Ramos (cell line): ENCODE data around the gene AHDC1.

ENCODE experiments used
- in situ Hi-C: fragments of 300-500 bp; cut with MboI; formaldehyde crosslinking; loops from one replicate; pipeline ENCODE4 v1.14.3; 2022; ENCODE audit warnings: low sequenced_read_pairs; ENCODE audit not compliant: unreplicated experiment

Gene AHDC1

DNA sequence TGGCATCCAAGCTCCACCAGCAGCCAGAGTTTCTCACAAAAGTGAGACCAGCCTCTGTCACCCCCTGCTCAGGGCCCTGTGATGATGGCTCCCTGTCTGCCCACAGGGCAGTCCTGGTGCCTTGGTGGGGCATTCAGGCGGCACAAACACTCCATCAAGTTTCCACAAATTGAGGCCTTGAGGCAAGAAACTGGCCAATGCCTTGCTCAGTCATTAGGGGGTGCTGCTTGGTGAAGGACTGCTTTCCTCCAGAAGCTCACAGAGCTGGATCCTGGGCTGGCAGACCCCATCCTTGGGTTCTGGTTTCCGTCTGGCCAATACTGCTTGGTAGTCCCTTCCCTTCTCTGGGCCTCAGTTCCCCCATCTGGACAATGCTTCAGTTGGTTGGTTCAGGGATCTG is 12.5 kb upstream of the AHDC1 start:
- in situ Hi-C loops: no loop called here

DNA sequence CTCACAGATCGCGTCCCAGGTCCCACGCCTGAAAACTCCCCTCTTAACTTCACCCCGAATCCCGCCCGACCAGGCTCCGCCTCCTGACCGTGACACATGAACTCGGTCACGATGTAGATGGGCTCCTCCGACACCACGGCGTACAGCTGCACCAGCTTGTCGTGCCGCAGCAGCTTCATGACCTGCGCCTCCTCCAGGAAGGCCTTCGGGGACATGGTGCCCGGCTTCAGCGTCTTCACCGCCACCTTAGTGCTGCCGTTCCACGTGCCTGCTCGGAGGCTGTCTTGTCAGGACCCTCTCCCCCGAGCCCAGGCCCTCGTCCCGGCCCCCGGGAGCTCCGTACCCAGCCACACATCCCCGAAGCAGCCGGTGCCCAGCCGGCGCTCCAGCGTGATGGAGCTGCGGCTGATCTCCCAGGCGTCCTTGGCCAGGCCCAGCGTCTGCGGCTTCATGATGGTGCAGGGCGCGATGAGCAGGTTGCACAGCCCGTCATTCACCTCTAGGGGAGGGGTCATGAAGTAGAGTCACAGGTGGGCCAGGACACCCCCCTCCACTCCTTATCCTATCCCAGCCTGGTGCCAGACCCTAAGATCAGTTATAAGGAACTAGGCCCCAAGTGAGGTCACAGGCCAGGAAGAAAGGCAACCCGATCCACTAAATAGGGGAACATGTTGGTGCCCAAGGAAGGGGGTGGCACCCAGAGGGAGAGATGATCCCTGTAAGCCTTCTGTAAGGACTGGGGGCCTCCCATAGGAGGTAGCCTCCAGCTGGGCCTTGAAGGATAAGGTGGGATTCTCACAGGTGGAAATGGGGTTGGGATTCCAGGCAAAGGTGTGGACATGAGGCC is 11.6 kb upstream of the AHDC1 start:
- in situ Hi-C loops: no loop called here

DNA sequence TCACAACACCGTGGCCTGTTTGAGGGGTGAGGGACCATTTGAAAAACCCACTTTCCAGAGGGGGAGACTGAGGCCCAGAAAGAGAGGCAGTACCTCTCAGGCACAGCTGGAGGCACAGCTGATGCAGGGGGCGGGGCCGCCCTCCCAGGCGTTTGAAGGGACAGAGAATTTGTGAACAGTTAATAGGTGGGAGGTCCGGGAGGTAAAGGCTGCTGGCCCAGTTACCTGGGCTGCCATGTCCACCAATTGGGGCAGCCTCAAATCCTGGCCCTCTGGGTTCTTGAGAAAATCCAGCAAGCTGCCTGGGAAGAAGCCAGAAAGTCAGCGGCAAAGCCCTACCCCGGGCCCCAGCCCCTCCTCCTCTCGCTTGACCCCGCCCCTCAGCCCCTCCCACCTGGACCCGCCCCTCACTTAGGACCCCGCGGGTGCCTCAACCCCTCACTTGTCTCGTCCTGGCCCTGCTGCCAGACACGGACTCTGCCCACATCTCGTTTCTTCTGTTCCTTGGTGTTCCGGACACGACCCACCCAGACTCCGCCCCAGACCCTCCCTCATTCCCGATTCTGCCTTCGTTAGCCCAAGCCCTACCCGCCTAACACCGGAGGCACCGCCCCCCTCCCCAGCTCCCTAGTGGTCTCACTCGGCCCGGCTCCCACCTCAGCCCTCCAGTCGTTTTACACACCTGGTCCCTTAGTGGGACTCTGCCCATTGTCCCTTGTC is 10.8 kb upstream of the AHDC1 start:
- in situ Hi-C loops: no loop called here

DNA sequence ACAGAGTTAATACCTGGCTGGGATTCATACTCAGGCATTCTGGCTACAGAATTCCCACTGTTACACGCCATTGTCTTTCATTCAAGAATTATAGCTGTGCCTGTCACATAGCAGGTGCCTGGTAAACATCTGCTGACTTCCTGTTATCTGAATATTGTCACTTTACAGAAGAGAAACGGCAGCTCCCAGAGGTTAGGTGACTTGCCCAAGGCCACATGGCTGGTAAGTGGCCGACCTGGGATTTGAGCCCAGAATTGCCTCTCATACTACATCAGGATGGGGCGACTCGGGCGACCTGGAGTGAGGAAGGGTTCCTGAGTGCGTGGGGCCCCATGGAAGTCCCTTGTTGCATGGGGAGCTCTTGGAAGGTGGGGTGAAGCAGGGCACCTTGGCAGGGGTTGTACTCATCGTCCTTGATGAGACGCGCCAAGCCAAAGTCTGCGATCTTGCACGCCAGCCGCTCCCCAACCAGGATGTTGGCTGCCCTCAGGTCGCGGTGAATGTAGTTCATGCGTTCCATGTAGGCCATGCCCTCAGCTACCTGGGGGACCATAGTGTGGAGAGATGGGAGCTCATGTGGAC is 10.2 kb upstream of the AHDC1 start:
- in situ Hi-C loops: no loop called here

DNA sequence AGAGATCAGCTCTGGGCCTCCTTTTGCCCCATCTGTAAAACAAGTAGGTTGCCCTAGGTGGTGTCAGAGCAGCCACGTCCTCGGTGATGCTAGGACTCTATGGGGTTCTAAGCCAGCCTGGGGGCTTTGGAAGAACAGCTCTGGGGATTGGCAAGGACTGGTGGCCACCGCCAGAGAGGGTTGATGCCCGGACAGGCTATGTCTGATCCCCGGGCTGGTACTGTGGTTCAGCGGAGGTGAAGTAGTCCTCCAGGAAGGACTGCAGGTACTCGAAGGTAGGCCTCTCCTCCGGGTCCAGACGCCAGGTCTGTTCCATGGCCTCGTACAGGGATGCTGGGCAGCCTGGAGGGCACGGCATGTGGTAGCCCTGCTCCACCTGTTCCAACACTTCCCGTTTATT is 8.8 kb upstream of the AHDC1 start:
- in situ Hi-C loops: no loop called here

DNA sequence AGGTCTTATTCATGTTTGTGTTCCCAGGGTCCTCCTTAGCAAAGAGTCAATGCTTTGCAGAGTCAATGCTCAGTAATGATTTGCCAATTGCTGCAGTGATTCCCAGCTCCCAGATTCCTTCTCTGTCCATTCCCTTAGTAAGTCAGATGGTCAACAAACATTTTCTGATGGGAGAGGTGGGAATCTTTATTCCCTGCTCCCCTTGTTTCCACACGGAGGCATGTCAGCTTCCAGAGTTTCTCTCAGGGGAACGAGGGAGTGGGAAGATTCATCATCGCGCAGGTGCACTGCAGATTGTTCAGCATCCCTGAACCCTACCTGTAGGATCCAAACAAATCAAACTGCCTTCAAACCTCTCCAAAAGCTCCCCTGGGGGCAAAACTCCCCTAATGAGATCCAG is 7.5 kb upstream of the AHDC1 start:
- in situ Hi-C loops: no loop called here

DNA sequence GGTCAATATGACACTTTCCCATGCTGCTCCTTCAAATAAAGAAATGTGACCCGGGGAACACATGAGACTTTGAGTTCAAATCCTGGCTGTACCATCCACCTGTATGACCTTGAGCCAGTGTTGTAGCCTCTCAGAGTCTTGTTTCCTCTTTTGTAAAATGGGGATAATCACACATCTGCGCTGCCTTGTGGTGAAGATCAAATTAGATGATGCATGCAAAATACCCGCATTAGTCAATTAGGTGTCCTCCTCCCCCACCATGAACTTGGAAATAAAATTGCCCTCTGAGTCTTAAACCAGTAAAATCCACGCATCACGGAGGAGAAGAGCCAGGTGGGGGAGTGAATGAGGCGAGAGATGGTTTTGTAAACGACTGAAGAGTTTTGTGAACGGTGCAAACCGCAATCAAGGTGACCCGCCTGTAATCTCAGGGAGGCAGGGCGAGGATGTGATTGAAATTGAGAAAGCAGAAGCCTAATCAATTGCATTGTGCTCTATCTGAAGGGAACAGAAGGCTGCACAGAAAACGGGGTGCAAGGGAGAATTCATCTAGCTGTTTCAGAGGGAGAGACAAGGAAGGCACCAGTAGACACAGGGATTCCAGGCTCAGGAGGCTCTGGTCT is 5.8 kb upstream of the AHDC1 start:
- in situ Hi-C loops: loop anchor here (5.0 kb wide), 3 partner anchors 53 to 307 kb away; partner anchors contain the start of gene GPR3

DNA sequence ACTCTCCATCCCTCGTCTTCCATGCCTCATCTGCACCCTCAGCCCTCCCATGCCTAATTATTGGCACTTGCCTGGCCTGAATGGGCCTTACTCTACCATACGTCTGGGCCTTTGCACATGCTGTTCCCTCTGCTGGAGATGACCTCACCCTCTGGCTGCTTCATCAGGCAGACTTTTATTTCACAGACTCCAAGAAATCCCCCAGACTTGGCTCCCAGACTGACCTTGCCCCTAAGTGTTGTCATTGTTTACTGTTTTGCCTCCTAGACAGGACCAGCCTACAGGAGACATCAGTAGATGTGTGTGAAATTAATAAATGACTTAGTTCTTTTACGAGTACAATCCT is 5.2 kb upstream of the AHDC1 start:
- in situ Hi-C loops: loop anchor here (5.0 kb wide), 3 partner anchors 53 to 307 kb away; partner anchors contain the start of gene GPR3

DNA sequence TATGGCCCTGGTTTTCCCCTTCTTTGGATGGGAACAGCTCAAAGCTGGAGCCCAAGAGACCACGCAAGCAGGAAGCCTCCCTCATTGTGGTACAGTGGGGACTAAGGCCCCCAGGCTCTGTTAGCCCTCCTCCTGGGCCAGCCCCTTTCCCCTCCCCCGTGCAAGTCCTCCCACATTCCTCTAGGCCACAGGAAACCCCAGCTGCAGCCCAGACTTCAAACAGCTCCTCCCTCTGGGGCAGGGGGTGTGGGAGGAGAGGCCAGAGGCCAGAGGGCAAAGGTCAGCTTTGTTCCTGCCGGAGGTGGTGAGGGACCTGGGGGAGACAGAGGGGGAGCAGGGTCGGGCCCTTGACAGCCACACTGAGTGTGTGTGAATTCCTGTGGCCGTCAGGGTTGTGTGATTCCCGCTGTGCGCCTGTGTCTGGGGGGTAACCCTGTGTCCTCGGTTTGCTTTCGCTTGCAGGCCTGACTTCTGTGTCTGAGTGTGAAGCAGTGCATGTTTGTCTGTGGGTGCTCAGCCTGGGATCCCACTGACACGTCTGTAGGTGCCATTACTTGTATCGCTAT is 3.4 kb upstream of the AHDC1 start:
- in situ Hi-C loops: loop anchor here (5.0 kb wide), 3 partner anchors 55 to 305 kb away; partner anchors contain the start of gene GPR3

DNA sequence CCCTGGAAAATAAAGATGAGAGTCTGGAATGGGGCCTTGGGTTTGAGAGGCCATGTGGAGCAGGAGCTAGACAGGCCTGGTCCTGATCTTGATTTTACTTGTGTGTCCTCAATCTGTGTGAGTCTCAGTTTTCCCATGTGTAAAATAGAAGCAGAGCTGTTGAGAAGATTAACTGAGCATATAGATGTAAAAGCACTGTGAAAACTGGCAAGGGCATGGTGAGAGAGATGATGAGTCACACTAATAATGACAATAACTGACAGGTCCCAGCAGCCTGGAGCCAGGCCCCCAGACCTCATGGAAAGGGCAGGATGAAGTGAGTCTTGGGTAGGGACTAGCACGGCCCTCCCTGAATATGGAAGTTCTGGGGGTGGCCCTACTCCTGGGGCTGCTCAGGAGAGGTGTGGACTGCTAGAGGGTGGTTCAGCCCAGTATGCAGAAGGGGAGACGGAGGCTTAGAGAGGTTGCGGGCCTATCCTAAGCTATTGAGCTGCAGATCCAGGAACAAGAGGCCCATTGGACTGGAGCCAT is 2.8 kb upstream of the AHDC1 start:
- in situ Hi-C loops: loop anchor here (5.0 kb wide), 3 partner anchors 56 to 304 kb away; partner anchors contain the start of gene GPR3

DNA sequence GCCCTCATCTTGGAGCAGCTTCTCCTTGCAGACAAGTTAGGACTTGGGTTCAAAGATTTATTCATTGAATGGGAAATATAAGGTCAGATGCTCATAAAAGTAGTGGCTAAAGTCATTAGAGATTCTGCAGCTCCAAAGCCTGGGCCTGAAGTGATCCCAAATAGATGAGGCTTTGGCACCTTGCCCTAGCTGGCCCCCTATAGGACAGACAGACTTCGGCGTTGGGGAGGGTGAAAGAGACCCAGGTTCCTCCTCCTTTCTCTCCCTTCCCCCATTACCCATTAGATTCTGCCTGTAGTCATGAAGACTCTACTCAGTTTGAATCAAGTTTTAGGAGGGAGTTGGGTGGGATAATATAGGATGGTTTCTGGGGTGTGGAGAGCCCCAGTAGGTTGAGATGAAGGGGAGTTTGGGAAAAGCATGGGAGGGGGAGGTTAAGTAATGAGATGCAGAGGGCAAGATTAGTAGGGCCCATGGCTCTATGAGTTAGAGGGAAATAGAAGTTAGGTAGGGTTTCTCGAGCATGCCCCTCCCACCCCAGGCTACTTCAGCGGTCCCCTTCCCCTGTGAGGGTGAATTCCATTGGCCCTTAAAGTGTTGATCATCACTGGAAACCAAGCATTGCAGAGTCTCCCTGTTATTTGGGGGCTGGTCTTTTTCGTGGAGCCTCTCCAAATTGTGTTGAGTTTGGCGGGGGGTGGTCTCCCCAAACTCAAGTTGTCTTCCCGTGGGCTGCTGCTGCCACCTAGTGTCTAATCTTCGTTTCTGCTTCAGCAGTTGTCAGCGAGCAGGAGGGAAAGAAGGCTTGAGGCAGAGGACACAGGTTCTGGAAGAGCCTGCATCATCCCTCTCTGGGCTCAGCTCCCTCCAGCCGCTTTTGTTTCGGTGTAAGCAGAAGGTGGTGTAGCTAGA is 2.1 kb upstream of the AHDC1 start:
- in situ Hi-C loops: loop anchor here (5.0 kb wide), 3 partner anchors 56 to 304 kb away; partner anchors contain the start of gene GPR3

DNA sequence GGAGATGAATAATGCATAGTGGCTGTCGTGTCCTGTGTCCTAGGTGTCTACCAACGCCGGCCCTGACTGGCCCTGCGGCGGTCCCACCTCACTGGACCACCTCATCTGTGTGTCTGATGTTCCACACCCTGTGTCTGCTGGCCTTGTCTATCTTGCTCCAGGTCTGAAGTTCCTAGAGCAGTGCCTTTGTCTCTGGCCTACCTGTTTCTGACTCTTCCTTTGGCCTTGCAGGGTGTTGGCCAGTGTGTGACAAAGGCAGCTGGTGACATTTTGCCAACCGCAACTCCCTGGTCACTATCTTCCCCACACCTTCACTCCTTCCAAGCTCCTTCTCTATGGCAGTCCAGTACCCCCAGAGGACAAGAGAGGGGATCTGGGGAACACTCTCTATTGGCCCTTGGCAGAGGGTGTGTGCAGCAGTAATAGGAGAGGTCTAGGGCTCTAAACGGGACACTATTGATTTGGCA is 1.4 kb upstream of the AHDC1 start:
- in situ Hi-C loops: loop anchor here (5.0 kb wide), 3 partner anchors 57 to 303 kb away; partner anchors contain the start of gene GPR3

DNA sequence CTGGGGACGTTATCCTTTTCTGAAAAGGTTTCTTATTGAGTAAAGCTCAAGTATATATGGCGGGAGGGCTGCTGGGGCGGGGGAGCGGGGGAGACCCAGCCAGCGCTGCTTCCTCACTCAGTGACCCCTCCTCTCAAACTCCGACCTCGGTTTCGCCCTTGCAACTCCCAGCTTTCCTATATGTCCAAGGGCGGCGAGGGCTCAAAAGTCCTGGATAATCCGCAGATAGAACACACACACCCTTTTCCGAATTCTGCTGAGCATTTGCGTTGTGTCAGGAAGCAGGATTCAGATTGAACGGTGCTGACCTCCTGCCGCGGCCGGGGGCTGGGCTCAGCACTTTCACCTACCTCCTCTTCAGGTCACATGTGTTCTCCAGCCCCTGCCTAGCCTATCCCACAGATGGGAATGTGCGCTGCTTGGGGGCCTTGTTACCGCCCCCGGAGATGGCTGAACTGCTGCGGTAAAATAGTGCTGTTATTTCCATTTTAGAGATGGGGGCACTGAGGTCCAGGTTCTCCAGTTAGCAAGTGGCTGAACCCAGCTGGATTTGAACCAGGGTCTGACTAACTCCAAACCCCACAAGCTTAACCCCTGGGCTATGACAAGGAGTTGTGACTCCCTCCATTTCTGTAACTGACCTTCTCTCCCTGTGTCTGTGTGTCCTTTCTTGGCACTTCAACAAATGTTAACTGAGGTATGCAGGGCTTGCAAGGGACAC is 795 bp upstream of the AHDC1 start:
- in situ Hi-C loops: loop anchor here (5.0 kb wide), 3 partner anchors 58 to 302 kb away; partner anchors contain the start of gene GPR3

DNA sequence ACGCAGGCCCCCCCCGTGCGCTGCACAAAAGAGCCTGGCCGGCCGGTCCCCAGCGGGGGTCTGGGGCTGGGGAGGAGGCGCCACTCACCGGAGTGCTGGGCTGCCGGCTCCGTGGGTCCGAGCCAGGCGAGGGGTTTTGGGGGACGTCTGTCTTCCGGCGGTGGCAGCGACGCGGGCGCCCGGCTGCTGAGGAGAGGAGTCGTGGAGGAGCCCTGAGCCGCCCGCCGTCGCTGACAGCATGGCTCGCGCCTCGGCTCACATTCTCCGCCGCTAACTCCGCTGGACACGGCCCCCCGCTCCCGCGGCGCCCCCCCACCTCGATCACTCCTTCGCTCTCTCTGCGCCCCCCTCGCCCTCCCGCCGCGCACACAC is 649 bp downstream of the AHDC1 start:
- in situ Hi-C loops: no loop called here

DNA sequence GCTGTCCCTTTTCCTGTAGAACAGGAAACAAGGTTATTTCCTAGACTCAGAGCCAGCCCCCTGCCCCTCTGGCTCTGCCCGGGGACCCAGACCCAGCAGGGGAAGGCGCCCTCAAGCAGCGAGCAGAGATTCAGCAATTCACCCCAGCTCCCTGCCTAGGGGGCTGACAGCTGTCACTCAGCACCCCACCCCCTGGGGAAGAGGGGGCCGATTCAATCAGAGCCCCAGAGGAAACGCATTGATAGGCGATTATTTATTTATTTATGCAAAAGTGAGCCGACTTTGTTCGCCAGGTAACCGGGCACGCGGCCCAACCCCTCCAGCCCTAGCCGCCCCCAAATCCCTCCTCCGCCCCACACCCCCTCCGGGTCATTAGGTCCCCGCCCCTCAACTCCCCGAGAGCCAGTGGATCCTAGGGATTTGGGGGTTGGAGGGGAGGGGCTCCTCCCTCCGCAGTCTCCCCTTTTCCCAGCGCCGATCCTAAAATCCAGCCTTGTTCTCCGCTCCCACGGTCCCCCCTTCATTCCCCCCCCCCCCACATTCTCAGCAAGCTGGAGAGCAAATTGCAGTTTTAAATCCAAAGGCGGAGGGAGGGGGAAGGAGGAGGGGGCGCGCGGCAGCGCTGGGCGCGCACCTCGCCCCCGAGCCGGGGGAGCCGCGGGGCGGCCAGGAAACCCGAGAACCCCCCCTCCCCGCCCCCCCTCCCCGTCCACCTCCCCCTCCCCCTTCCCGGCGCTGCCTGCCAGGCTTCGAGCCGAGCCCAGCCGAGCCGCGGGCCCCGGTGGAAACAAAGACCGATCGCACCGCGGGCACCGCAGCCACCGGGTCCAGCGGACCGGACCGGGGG is 1.3 kb downstream of the AHDC1 start:
- in situ Hi-C loops: no loop called here

DNA sequence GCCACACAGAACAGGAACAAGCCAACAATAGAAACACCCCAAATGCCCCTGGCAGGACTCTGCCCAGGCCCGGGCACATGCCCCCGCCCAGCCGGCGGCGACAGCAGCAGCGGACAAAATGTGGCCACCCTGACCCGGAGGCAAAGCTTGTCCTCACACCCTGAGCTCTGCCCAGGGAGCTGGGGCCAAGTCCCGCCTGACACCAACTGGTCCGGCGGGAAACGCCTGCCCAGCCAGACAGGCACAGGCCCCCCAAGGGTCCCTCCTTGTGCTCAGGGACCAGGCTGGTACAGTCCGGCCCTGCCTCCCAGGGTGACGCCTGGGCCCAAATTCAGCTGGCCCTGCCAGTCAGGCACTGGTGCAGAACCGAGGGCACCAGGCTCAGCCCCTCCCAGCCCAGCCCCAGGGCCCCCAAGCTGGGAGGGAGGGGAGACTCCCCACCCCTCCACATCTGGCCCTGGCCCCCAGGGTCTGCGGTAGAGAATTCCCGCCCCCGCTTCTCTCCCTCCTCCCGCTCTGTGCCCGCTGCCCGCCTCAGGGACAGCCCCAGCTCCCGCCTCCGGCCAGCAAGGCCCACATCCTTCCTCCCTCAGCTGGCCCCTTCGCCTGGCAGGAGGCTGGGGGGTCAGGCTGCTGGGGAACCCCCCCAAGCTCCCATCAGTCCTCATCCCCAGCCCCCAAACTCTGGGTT is 2.0 kb downstream of the AHDC1 start:
- in situ Hi-C loops: no loop called here

DNA sequence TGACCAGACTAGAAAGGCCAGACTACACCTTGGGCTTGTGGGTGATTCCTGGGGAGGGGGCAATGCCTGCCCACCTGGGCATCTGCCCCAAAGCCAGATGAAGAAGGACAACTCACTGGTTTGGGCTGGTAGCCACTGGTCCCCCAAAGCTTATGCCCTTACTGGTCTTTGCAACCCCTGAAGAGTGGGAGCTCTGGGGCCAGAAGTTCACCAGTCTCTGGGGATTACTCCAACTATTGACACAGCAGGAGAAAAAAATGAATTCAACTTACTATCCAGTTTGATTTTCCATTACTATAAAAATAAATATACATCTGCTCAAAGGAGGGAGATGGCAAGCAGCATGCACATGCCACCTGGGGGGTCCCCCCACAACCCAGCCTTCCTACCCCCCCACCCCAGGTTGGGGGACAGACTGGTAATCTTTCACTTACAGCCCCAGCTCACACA is 2.6 kb downstream of the AHDC1 start:
- in situ Hi-C loops: no loop called here
